Activated naive CD4-positive, alpha-beta T cell treated with anti-CD3 and anti-CD28 coated beads, Interleukin-2, amount 10 ng/mL, durations not matched to agents 5 hours and 36 hours (primary cell): ENCODE data around the gene HACL1. TPM values are rescaled to one million over a fixed set of nuclear protein-coding genes. Genes with fewer than 3 reads are reported as not detected.

Source experiments
- total RNA-seq, 2 experiments: library from RNA; stranded (reverse); gene quantifications; one replicate each; pipeline ENCODE4 v1.2.3, GENCODE V29; 2021

HACL1 gene
- 10 to 100 TPM; 22.2 to 24.9 TPM for total RNA-seq

GRCh38 chr3:15601399-15602145 lies at the start of gene HACL1, which contains the start of gene BTD:
HACL1 (minus strand) TSS chr3:15601569; CDS start chr3:15601463, 106 bp downstream.
BTD (plus strand) TSS chr3:15601745; CDS start chr3:15635440, 33,695 bp downstream.

GRCh38 chr3:15521573-15521965 lies 79.8 kb downstream of the HACL1 start, which contains the start of gene COLQ:
COLQ (minus strand) TSS chr3:15521706; CDS start chr3:15521625, 81 bp downstream.

Other genes with a start within 250 kb of the HACL1 start
- 10 to 100 TPM; 16.6 to 17.0 TPM for gene METTL6, start 174.0 kb downstream of the HACL1 start, total RNA-seq
- 10 to 100 TPM; 26.5 to 30.1 TPM for gene EAF1, start 174.0 kb downstream of the HACL1 start, total RNA-seq
- gene COLQ, start 79.9 kb downstream of the HACL1 start, total RNA-seq = 1 to 10 TPM; 4.5 to 5.0 TPM
- 1 to 10 TPM; 8.0 to 8.3 TPM for gene BTD, start 176 bp upstream of the HACL1 start, total RNA-seq
- gene ANKRD28, start 196.4 kb upstream of the HACL1 start, total RNA-seq = 10 to 100 TPM; 32.4 to 37.0 TPM